Thoracic aorta (tissue), 2 donors: ENCODE data around the gene ANO9. TPM values are rescaled to one million over a fixed set of nuclear protein-coding genes. Genes with fewer than 3 reads are reported as not detected.
"Not testable (repeated sequence)": the region's sequence is repeated elsewhere in the genome, so short reads cannot be mapped to it uniquely, and the experiment has no call there.

Experiments
- ATAC-seq: fragments of 150-250 bp; one replicate; pipeline ENCODE4 v1.8.0; 2017; ENCODE audit warnings: low read depth; ENCODE audit not compliant: insufficient number of reproducible peaks, low FRiP score
- DNase-seq: peaks from one replicate; pipeline ENCODE4 v3.0.0-alpha.2; 2020; ENCODE audit warnings: low spot score
- H3K27ac ChIP-seq, 2 donors: fragments of 200-600 bp; sonication (generic); 1 replicate in 1 of 2; 2 replicates in 1 of 2; pipeline ENCODE4 v1.5.1; 2016; ENCODE audit warnings: mild to moderate bottlenecking in 2 of 2, moderate library complexity in 2 of 2
- H3K27me3 ChIP-seq: fragments of 200-600 bp; sonication (generic); replicated peaks from 2 replicates; pipeline ENCODE4 v1.6.0; 2016; ENCODE audit warnings: mild to moderate bottlenecking; ENCODE audit not compliant: insufficient read depth
- H3K36me3 ChIP-seq: fragments of 200-600 bp; sonication (generic); one replicate; pipeline ENCODE4 v1.5.1; 2016
- H3K4me1 ChIP-seq, 2 donors: fragments of 200-600 bp; sonication (generic); 1 replicate in 1 of 2; 2 replicates in 1 of 2; pipeline versions ENCODE4 v1.5.1 to v1.6.0; 2016; ENCODE audit warnings: low read depth in 2 of 2, mild to moderate bottlenecking in 1 of 2; ENCODE audit not compliant: control insufficient read depth in 1 of 2
- H3K4me3 ChIP-seq: fragments of 200-600 bp; sonication (generic); 2 replicates; pipeline ENCODE4 v1.5.1; 2016; ENCODE audit warnings: mild to moderate bottlenecking
- H3K9me3 ChIP-seq: fragments of 200-600 bp; sonication (generic); 2 replicates; pipeline ENCODE4 v1.5.1; 2016
- CTCF ChIP-seq: fragments of 200-600 bp; sonication (generic); IDR thresholded peaks from one replicate; pipeline ENCODE4 v1.5.1; 2019; ENCODE audit warnings: antibody characterized with exemption
- total RNA-seq, 2 donors: library from RNA; depleted of rRNA; stranded (reverse); fragments of >200 nt; gene quantifications; one replicate each; pipeline versions ENCODE4 v1.1.0 to v1.2.3, GENCODE V29; 2016

The ANO9 gene
- total RNA-seq, 2 donors from 2014 or later: 0.68 to 2.7 TPM

GRCh38 chr11:437228-437870 lies 4.5 kb downstream of the ANO9 start:
- Histone ChIP-seq H3K27ac (no peak overlapping the region), H3K9me3 (no peaks in the 10 kb centered on the region), H3K27me3 (no peaks in the 10 kb centered on the region), H3K4me3 (no peak overlapping the region), H3K4me1 (no peaks in the 10 kb centered on the region), H3K36me3 (no peaks in the 10 kb centered on the region)
- DNase-seq (no peak), ATAC-seq (no peak)
- TF ChIP-seq CTCF: no peak

- H3K4me1 ChIP-seq, H3K36me3 ChIP-seq, H3K27me3 ChIP-seq, H3K27ac ChIP-seq, DNase-seq, ATAC-seq, H3K4me3 ChIP-seq, H3K9me3 ChIP-seq: not testable (repeated sequence)
These were observed 6.6 kb downstream of the ANO9 start for GRCh38 chr11:434999-435740.

DNA sequence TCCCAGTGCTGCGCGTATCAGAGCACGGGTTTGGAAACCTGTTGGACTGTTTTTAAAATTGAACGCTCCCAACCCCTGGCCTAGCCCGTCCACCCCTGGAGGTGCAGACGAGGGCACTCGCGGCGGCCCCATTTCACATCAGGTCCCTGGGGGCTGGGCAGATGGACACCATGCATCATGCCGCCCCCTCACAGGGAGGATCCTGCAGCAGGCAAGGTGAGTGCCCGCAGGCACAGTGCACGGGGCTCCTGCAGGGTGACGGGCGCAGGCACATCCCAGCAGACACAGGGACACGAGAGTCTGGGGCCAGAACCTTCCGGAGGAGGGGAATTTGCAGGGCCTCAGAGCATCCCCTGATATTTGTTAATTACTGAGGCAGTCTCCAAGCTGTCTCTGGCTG lies 7.3 kb downstream of the ANO9 start:
- Histone ChIP-seq H3K4me3 (no peak overlapping the region), H3K27ac (no peak overlapping the region), H3K36me3 (no peaks in the 10 kb centered on the region), H3K4me1 (no peaks in the 10 kb centered on the region), H3K27me3 (no peaks in the 10 kb centered on the region), H3K9me3 (no peaks in the 10 kb centered on the region)
- ATAC-seq (no peak), DNase-seq (no peak)
- no peak for TF ChIP-seq CTCF

GRCh38 chr11:433641-434040 lies 8.2 kb downstream of the ANO9 start:
- Histone ChIP-seq H3K36me3 (no peaks in the 10 kb centered on the region), H3K9me3 (no peaks in the 10 kb centered on the region), H3K27me3 (no peaks in the 10 kb centered on the region), H3K4me1 (no peaks in the 10 kb centered on the region), H3K4me3 (no peak overlapping the region), H3K27ac (no peak overlapping the region)
- ATAC-seq (no peak), DNase-seq (no peak)
- TF ChIP-seq CTCF: no peak

DNA sequence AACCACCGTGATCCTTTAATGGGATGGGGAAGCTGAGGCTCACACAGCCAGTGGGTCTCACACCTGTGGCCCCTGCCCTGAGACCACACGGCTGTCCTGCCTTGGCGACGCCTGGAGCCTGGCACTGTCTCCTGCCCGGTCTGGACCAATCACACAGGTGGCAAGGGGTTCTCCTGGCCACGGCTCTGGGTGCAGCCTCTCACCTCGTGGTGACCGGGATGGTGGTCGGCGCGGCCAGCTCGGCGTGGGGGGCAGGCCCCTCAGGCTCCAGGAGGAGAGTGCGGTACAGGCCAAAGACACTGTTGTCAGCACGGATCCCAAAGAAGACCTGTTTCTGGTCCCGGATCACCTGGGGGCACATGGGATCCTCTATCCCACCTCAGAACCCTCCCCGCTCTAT lies 8.7 kb downstream of the ANO9 start:
- no peaks in the 10 kb centered on the region for H3K36me3 ChIP-seq
- no peak for ATAC-seq
- no peak overlapping the region for H3K27ac ChIP-seq
- TF ChIP-seq CTCF: no peak
- no peaks in the 10 kb centered on the region for H3K27me3 ChIP-seq
- H3K4me3 ChIP-seq: no peak overlapping the region
- H3K4me1 ChIP-seq: no peaks in the 10 kb centered on the region
- no peaks in the 10 kb centered on the region for H3K9me3 ChIP-seq
- DNase-seq: no peak
